ENCODE data around the gene MGAT4A. TPM values are rescaled to one million over a fixed set of nuclear protein-coding genes. Genes with fewer than 3 reads are reported as not detected.

The MGAT4A gene
- total RNA-seq, 3 donors from 2014 or later (not counting 1 experiment from before 2014, with no cell fraction given), result 91.6 to 114 (median 96.4) TPM

- Histone ChIP-seq H3K9me3 (ENCODE audit: control insufficient read depth, insufficient read depth, low read length) (no peaks in the 10 kb centered on the region), H3K27me3 (ENCODE audit: control insufficient read depth, insufficient read depth, low read length) (no peaks in the 10 kb centered on the region), H3K36me3 (ENCODE audit: control insufficient read depth, insufficient read depth, low read length) (peaks cover 96% of the 10 kb centered on the region), H3K4me3 (ENCODE audit: low read length) (no peak overlapping the region), H3K4me1 (ENCODE audit: control insufficient read depth, insufficient read depth, low read length) (no peaks in the 10 kb centered on the region), H3K27ac (ENCODE audit: low read length) (no peak overlapping the region)
- Mint-ChIP-seq H3K4me1 (peaks cover 6 to 11% of the 10 kb centered on the region in 2 donors), H3K27me3 (ENCODE audit: low read depth in 2 of 2) (no peaks in the 10 kb centered on the region), H3K9me3 (no peaks in the 10 kb centered on the region), H3K27ac (no peak overlapping the region), H3K4me3 (no peak overlapping the region), H3K36me3 (peaks cover 8% of the 10 kb centered on the region)
- no peak for TF ChIP-seq CTCF (IDR thresholded peaks at IDR 0.05)
- DNase-seq (no peak), ATAC-seq (no peak)
- intact Hi-C loops (cut with micrococcal nuclease), result no loop called here
- 96% methylated on average over 15 of the region's 15 CpGs for WGBS (ENCODE audit: insufficient coverage)
Measured at GRCh38 chr2:98572676-98573075, 158.3 kb downstream of the MGAT4A start.

- peaks cover 96% of the 10 kb centered on the region for H3K36me3 ChIP-seq (ENCODE audit: control insufficient read depth, insufficient read depth, low read length)
- Mint-ChIP-seq H3K9me3 (no peaks in the 10 kb centered on the region), H3K4me1 (peaks cover 6 to 13% of the 10 kb centered on the region in 2 donors), H3K27me3 (ENCODE audit: low read depth in 2 of 2) (no peaks in the 10 kb centered on the region), H3K36me3 (peaks cover 8% of the 10 kb centered on the region), H3K4me3 (no peak overlapping the region), H3K27ac (no peak overlapping the region)
- H3K4me1 ChIP-seq (ENCODE audit: control insufficient read depth, insufficient read depth, low read length), result no peaks in the 10 kb centered on the region
- no peaks in the 10 kb centered on the region for H3K9me3 ChIP-seq (ENCODE audit: control insufficient read depth, insufficient read depth, low read length)
- H3K27ac ChIP-seq (ENCODE audit: low read length), result no peak overlapping the region
- ATAC-seq (no peak), DNase-seq (no peak)
- WGBS (ENCODE audit: insufficient coverage), result 92% methylated on average over 2 of the region's 5 CpGs
- no peak for TF ChIP-seq CTCF (IDR thresholded peaks at IDR 0.05)
- intact Hi-C loops (cut with micrococcal nuclease), result no loop called here
- H3K4me3 ChIP-seq (ENCODE audit: low read length), result no peak overlapping the region
- H3K27me3 ChIP-seq (ENCODE audit: control insufficient read depth, insufficient read depth, low read length), result no peaks in the 10 kb centered on the region
Measured at GRCh38 chr2:98572211-98572610, 158.7 kb downstream of the MGAT4A start.

- H3K36me3 Mint-ChIP-seq, result peaks cover 12% of the 10 kb centered on the region
- no peak for TF ChIP-seq CTCF (IDR thresholded peaks at IDR 0.05)
- WGBS (ENCODE audit: insufficient coverage), result 97% methylated on average over 9 of the region's 9 CpGs
Measured at GRCh38 chr2:98571796-98572195, 159.1 kb downstream of the MGAT4A start.

GRCh38 chr2:98571121-98571701 is 159.7 kb downstream of the MGAT4A start:
- no peaks in the 10 kb centered on the region for H3K27me3 Mint-ChIP-seq (ENCODE audit: low read depth in 2 of 2)
- no peaks in the 10 kb centered on the region for H3K9me3 Mint-ChIP-seq
- no peaks in the 10 kb centered on the region for H3K9me3 ChIP-seq (ENCODE audit: control insufficient read depth, insufficient read depth, low read length)
- no peaks in the 10 kb centered on the region for H3K27me3 ChIP-seq (ENCODE audit: control insufficient read depth, insufficient read depth, low read length)
- DNase-seq, result no peak
- H3K27ac Mint-ChIP-seq, result peak overlapping the region in 1 of 2 donors; percentile 84
- H3K36me3 Mint-ChIP-seq, result peaks cover 18% of the 10 kb centered on the region
- H3K4me1 Mint-ChIP-seq, result peaks cover 12 to 23% of the 10 kb centered on the region in 2 donors
- H3K27ac ChIP-seq (ENCODE audit: low read length), result no peak overlapping the region
- TF ChIP-seq CTCF (IDR thresholded peaks at IDR 0.05), result no peak
- WGBS (ENCODE audit: insufficient coverage), result 96% methylated on average over 13 of the region's 13 CpGs
- H3K36me3 ChIP-seq (ENCODE audit: control insufficient read depth, insufficient read depth, low read length), result peaks cover 96% of the 10 kb centered on the region
- no peaks in the 10 kb centered on the region for H3K4me1 ChIP-seq (ENCODE audit: control insufficient read depth, insufficient read depth, low read length)
- no peak for ATAC-seq
- intact Hi-C loops (cut with micrococcal nuclease), result no loop called here
- no peak overlapping the region for H3K4me3 Mint-ChIP-seq
- H3K4me3 ChIP-seq (ENCODE audit: low read length), result no peak overlapping the region

More at GRCh38 chr2:98571796-98572195, 159.1 kb downstream of the MGAT4A start:
- Mint-ChIP-seq H3K4me1 (peaks cover 10 to 17% of the 10 kb centered on the region in 2 donors), H3K27me3 (ENCODE audit: low read depth in 2 of 2) (no peaks in the 10 kb centered on the region), H3K4me3 (no peak overlapping the region), H3K27ac (peak overlapping the region in 1 of 2 donors; percentile 84), H3K9me3 (no peaks in the 10 kb centered on the region)
- intact Hi-C loops (cut with micrococcal nuclease), result no loop called here
- ATAC-seq (no peak), DNase-seq (no peak)
- Histone ChIP-seq H3K4me1 (ENCODE audit: control insufficient read depth, insufficient read depth, low read length) (no peaks in the 10 kb centered on the region), H3K4me3 (ENCODE audit: low read length) (no peak overlapping the region), H3K27ac (ENCODE audit: low read length) (no peak overlapping the region), H3K27me3 (ENCODE audit: control insufficient read depth, insufficient read depth, low read length) (no peaks in the 10 kb centered on the region), H3K9me3 (ENCODE audit: control insufficient read depth, insufficient read depth, low read length) (no peaks in the 10 kb centered on the region), H3K36me3 (ENCODE audit: control insufficient read depth, insufficient read depth, low read length) (peaks cover 96% of the 10 kb centered on the region)

All from natural killer cell (primary cell).